K562 treated with DMSO at 1 percent for 4 hours (cell line): ENCODE measurements around the gene HTR1E. TPM values are rescaled to one million over a fixed set of nuclear protein-coding genes. Genes with fewer than 3 reads are reported as not detected.

ENCODE experiments used
- total RNA-seq: library from RNA; unstranded; fragments of 300-600 nt; gene quantifications from 2 replicates; pipeline ENCODE4 v1.2.3, GENCODE V29; 2022; ENCODE audit not compliant: insufficient read depth

Gene HTR1E, protein sequence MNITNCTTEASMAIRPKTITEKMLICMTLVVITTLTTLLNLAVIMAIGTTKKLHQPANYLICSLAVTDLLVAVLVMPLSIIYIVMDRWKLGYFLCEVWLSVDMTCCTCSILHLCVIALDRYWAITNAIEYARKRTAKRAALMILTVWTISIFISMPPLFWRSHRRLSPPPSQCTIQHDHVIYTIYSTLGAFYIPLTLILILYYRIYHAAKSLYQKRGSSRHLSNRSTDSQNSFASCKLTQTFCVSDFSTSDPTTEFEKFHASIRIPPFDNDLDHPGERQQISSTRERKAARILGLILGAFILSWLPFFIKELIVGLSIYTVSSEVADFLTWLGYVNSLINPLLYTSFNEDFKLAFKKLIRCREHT
- total RNA-seq = not detected in 2 replicates

DNA sequence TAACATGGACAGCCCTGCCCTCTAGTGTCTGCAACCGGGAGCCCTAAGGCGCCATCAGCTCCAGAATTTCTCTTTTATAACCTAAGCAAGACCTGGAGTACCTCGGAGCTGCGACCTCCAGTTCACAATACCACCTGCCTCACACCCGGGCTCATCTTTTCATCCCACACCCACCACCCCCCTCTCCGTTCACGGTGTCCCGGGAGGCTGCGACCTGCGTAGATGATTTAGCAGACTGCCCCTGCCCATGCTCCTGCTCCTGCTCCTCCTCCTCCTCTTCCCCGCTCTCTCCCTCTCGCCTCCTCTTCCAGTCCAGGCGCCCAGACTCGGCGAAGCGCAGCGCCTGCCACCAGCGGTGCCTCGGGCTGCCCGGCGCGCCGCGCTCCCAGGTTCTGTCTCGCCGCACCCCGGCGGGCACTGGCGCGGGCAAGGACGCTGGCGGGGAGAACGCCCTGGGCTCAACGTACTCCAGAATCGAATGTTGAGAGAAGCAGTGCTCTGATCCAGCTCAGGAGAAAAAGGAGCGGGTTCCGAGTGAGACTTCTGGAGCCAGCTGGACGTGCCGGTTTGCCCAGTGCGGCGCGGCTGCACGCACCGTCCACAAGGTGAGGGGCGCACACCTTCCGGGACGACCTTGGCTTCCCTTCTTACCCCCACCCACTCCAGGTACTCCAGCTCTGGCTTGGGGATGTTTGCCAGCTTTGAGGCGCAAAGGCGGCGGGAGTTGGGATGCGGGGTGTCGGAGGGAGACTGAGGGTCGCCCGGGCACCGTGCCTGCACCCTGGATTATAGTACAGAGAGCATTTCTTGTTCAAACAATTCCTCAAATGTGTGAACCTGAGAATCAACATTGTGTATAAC lies at the start of gene HTR1E:
Gene HTR1E, plus strand, starts transcription at position 310 of the 861 bp plus-strand sequence. CDS start 77,807 bp downstream, outside the sequence.

Other genes with a start within 250 kb of the HTR1E start
- not detected in 2 replicates for gene CGA, start 157.6 kb downstream of the HTR1E start, total RNA-seq
- gene ZNF292, start 218.0 kb downstream of the HTR1E start, total RNA-seq = 4.2 and 6.4 TPM in 2 replicates